Mucosa of stomach (tissue), 1 donor: Measurements from ENCODE around the gene FOXJ1.

Source experiments
- H3K27me3 ChIP-seq: one replicate; pipeline ENCODE4 v1.7.0; 2013; ENCODE audit warnings: mild to moderate bottlenecking, low read length; ENCODE audit not compliant: control insufficient read depth, insufficient read depth
- H3K36me3 ChIP-seq: one replicate; pipeline ENCODE4 v1.7.0; 2013; ENCODE audit warnings: low read length; ENCODE audit not compliant: control insufficient read depth, insufficient read depth
- H3K4me1 ChIP-seq: one replicate; pipeline ENCODE4 v1.7.0; 2013; ENCODE audit warnings: mild to moderate bottlenecking, low read length; ENCODE audit not compliant: control insufficient read depth, insufficient read depth
- H3K4me3 ChIP-seq: one replicate; pipeline ENCODE4 v1.7.0; 2013; ENCODE audit warnings: low read length
- H3K9ac ChIP-seq: one replicate; pipeline ENCODE4 v1.7.0; 2013; ENCODE audit warnings: mild to moderate bottlenecking, low read length, moderate library complexity
- H3K9me3 ChIP-seq: one replicate; pipeline ENCODE4 v1.7.0; 2013; ENCODE audit warnings: mild to moderate bottlenecking, low read length, moderate library complexity; ENCODE audit not compliant: control insufficient read depth
- donor health status: Pancreatic carcinoma.

The FOXJ1 gene

DNA sequence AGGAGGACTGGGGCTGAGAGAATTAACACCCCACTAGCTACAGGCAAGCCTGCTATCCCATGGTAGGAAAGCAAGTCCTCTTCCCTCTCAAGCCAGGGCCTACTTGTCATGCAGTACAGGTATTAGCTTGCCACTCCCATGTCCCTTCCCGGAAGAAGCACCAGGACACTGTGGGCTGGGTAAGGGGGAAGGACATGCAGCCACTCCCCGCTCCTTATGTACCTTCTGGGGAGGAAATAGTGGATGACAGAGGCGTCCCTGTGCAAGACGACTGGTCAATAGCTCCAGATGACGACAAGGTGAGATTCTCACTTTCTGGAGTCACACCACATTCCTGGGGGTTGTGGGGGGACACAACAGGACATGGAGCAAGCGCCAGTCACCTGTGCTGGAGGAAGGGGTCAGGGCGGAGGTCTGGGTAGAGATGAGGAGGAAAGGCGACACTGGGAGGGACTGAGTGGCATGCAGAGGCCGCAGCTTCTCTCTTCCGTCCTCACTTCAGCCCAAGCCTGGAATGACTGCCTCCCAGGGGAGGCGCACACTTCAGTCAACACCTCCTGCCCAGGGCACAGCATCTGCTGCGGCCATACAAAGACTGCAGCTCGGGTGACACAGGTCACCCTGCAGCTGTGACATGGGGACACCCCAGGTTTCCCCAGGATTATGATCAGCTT is 15.1 kb upstream of the FOXJ1 start:
- H3K4me1 ChIP-seq: no peaks in the 10 kb centered on the region
- no peak overlapping the region for H3K4me3 ChIP-seq
- H3K9ac ChIP-seq: no peak overlapping the region
- no peaks in the 10 kb centered on the region for H3K36me3 ChIP-seq
- H3K9me3 ChIP-seq: no peaks in the 10 kb centered on the region
- no peaks in the 10 kb centered on the region for H3K27me3 ChIP-seq

DNA sequence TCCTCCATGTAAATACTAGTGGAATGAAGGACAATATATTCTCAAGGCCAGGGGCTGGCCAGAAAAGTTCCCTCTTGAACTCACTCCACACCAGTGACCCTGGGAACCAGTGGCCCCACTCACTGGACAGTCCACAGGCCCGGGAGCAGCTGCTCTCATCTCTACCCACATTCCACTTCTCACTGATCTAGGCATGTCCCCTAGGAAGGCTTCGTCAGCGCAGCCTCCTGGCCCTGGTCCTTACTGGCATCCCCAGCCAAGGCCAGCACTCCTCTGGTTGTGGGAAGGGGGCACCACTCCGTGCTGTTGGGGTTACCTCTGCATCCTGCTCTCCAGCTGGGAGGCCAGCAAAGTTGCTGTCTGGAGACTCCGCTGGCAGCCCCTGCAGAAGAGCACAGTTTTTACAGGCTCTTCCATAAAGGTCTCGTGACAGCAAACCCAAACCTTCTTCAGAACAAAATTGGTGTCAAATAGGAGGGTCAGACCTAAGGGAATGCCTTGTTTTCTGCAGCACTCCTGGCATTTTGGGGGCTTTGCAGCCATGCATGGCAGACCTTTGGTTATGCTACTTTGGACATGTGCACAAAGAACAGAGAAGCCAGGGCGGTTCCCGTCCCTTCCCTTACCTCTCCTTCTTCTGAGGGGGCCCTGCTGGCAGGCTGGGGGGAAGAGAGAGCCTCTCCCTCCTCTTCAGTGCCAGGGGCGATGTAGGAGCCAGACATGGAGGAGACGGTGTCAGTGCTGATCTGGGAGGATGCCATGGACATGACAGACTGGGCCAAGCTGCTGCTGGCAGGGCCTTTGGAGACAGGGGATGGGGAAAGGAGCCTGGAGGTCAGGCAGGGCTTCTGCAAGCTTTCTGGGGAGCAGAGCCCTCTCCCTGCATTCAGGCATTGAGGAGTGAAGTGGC is 14.1 kb upstream of the FOXJ1 start:
- no peaks in the 10 kb centered on the region for H3K9me3 ChIP-seq
- no peak overlapping the region for H3K9ac ChIP-seq
- H3K4me3 ChIP-seq: no peak overlapping the region
- no peaks in the 10 kb centered on the region for H3K36me3 ChIP-seq
- H3K4me1 ChIP-seq: no peaks in the 10 kb centered on the region
- H3K27me3 ChIP-seq: no peaks in the 10 kb centered on the region

DNA sequence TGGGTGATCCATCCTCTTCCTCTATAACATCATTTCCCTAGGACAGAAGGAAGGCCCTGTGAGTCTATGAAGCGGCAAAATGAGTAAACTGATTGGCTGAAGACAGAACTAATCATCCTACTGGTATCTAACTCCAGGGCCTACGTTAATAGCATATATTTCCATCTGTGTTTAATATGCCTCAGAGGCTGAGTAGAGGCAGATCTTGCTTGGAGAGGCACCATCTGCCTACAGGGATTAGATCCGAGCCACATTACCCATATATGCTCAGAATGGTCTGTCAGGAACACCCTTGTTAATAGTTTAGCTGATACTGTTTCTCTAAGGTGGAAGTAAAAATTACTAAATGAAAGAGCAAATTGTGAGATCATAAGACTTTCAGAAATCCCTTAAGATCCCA is 13.2 kb upstream of the FOXJ1 start:
- Histone ChIP-seq H3K4me3 (no peak overlapping the region), H3K4me1 (no peaks in the 10 kb centered on the region), H3K36me3 (no peaks in the 10 kb centered on the region), H3K27me3 (no peaks in the 10 kb centered on the region), H3K9me3 (no peaks in the 10 kb centered on the region), H3K9ac (no peak overlapping the region)

- Histone ChIP-seq H3K9ac (no peak overlapping the region), H3K27me3 (no peaks in the 10 kb centered on the region), H3K4me3 (no peak overlapping the region), H3K4me1 (no peaks in the 10 kb centered on the region), H3K9me3 (no peaks in the 10 kb centered on the region), H3K36me3 (no peaks in the 10 kb centered on the region)
These were observed 12.6 kb upstream of the FOXJ1 start for GRCh38 chr17:76153640-76154039.

DNA sequence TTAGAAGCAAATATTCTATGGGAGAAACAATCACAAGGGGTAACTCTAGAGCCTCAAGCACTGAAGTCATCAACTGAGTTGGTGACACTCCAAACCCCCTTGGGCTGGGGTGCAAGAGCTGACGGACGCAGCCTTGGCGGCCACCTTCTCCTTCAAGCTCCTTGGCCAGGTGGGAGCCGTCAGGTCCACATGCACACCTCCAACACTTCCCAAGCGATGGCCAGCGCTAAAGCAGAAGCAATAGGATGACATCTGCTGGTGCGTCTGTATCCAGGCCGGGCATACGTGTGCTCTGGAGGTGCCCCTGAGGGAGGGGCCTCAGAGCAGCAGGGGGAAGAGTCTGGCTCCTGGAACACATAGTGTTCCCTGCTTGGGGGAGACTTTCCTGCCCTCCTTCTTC is 12.2 kb upstream of the FOXJ1 start:
- Histone ChIP-seq H3K4me3 (no peak overlapping the region), H3K36me3 (no peaks in the 10 kb centered on the region), H3K27me3 (no peaks in the 10 kb centered on the region), H3K4me1 (no peaks in the 10 kb centered on the region), H3K9ac (no peak overlapping the region), H3K9me3 (no peaks in the 10 kb centered on the region)

DNA sequence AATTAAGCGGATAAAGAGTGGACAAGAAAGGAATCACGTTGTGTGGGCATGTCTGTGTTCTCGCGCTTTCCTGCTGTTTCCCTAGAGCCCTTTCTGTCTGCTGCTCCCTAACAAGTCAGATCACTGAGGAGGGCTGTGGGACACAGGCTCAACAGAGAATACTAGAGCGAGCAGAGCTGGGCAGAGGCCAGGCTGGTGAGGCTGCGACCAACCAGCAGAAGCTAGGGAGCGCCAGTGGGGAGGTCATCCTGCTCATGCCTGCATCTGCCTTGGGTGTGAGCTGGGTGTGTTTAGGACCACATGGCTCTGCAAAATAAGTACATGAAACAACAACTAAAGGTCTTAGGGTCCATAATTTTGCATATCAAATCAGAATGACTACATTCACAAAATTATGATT is 11.5 kb upstream of the FOXJ1 start:
- Histone ChIP-seq H3K27me3 (no peaks in the 10 kb centered on the region), H3K9me3 (no peaks in the 10 kb centered on the region), H3K36me3 (no peaks in the 10 kb centered on the region), H3K4me1 (no peaks in the 10 kb centered on the region), H3K4me3 (no peak overlapping the region), H3K9ac (no peak overlapping the region)

- H3K27me3 ChIP-seq: no peaks in the 10 kb centered on the region
- no peaks in the 10 kb centered on the region for H3K9me3 ChIP-seq
- H3K9ac ChIP-seq: no peak overlapping the region
- H3K36me3 ChIP-seq: no peaks in the 10 kb centered on the region
- H3K4me3 ChIP-seq: no peak overlapping the region
- no peaks in the 10 kb centered on the region for H3K4me1 ChIP-seq
These were observed 10.9 kb upstream of the FOXJ1 start for GRCh38 chr17:76151896-76152454.

- Histone ChIP-seq H3K9me3 (no peaks in the 10 kb centered on the region), H3K4me3 (no peak overlapping the region), H3K9ac (no peak overlapping the region), H3K4me1 (no peaks in the 10 kb centered on the region), H3K36me3 (no peaks in the 10 kb centered on the region), H3K27me3 (no peaks in the 10 kb centered on the region)
These were observed 9.9 kb upstream of the FOXJ1 start for GRCh38 chr17:76150712-76151622.

DNA sequence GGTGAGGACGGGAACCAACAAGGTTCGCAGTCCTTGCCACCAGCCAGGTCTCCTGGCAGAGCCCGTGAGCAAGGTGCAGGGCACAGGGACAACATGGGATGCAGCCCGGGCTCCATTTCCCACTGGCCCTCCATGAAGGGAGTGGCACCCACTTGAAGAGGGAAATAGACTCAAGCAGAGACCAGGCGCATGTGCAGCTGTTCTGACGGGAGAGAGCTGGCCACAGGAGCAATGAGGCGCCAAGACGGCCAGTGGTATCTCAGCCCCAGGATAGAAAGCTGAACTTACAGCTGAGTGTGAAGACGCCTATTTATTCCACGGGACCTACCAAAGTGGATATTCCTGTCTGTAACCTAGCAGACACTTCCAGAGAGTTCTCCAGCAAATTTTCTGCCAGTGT is 8.2 kb upstream of the FOXJ1 start:
- Histone ChIP-seq H3K4me1 (no peaks in the 10 kb centered on the region), H3K9ac (no peak overlapping the region)

DNA sequence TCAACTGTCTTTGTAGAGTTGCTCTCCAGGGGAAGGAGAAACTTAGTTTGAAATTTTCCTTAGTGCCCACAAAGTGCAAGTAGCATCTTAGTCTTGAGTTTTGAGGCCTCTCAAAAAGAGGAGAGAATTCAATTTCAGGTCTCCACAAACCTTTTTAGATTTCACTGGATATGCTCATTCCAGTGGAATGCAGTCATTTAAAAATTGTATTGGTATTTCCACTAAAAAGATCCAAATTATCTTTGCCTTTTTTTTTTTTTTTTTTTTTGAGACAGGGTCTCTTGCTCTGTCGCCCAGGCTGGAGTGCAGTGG is 6.9 kb upstream of the FOXJ1 start:
- no peak overlapping the region for H3K9ac ChIP-seq
- no peaks in the 10 kb centered on the region for H3K36me3 ChIP-seq
- no peaks in the 10 kb centered on the region for H3K4me1 ChIP-seq
- H3K27me3 ChIP-seq: no peaks in the 10 kb centered on the region
- no peak overlapping the region for H3K4me3 ChIP-seq
- H3K9me3 ChIP-seq: no peaks in the 10 kb centered on the region

More for the DNA sequence above, 8.2 kb upstream of the FOXJ1 start:
- Histone ChIP-seq H3K27me3 (no peaks in the 10 kb centered on the region), H3K9me3 (no peaks in the 10 kb centered on the region), H3K36me3 (no peaks in the 10 kb centered on the region), H3K4me3 (no peak overlapping the region)

GRCh38 chr17:76147211-76148014 is 6.4 kb upstream of the FOXJ1 start:
- Histone ChIP-seq H3K9me3 (no peaks in the 10 kb centered on the region), H3K27me3 (no peaks in the 10 kb centered on the region), H3K9ac (no peak overlapping the region), H3K36me3 (no peaks in the 10 kb centered on the region), H3K4me3 (no peak overlapping the region), H3K4me1 (no peaks in the 10 kb centered on the region)
